Keratinocyte (primary cell): Measurements from ENCODE around the gene NIPSNAP2. TPM values are rescaled to one million over a fixed set of nuclear protein-coding genes. Genes with fewer than 3 reads are reported as not detected.

Experiments
- DNase-seq: peaks from one replicate; pipeline ENCODE4 v3.0.0-alpha.2; 2011; ENCODE audit warnings: low read depth, missing footprints, low spot score
- FAIRE-seq: peaks from 2 replicates; lab custom pipeline; 2011; peaks lifted over from hg19 to GRCh38; lab: Jason Lieb, UNC
- H2AFZ ChIP-seq: 2 replicates; pipeline ENCODE4 v1.6.0; 2012; ENCODE audit warnings: low read length, control low read depth, inconsistent platforms; ENCODE audit not compliant: control insufficient read depth
- H3K27ac ChIP-seq: 2 replicates; pipeline ENCODE4 v1.5.1; 2011; ENCODE audit warnings: low read length; ENCODE audit not compliant: control insufficient read depth, insufficient read depth
- H3K27me3 ChIP-seq: 3 replicates; pipeline ENCODE4 v1.6.0; 2011; ENCODE audit warnings: low read length; ENCODE audit not compliant: control insufficient read depth, insufficient read depth; ENCODE audit errors: extremely low read depth
- H3K36me3 ChIP-seq, 2 experiments: 2 replicates in 1 of 2; 3 replicates in 1 of 2; pipeline ENCODE4 v1.5.1; 2011; ENCODE audit warnings: low read length in 2 of 2, mild to moderate bottlenecking in 1 of 2; ENCODE audit not compliant: control insufficient read depth in 2 of 2, insufficient read depth in 2 of 2; ENCODE audit errors: extremely low read depth in 1 of 2
- H3K4me1 ChIP-seq: 3 replicates; pipeline ENCODE4 v1.5.1; 2011; ENCODE audit warnings: low read length; ENCODE audit not compliant: control insufficient read depth, insufficient read depth; ENCODE audit errors: extremely low read depth
- H3K4me2 ChIP-seq: 3 replicates; pipeline ENCODE4 v1.6.0; 2011; ENCODE audit warnings: low read depth, low read length; ENCODE audit not compliant: control insufficient read depth, insufficient read depth; ENCODE audit errors: extremely low read depth
- H3K4me3 ChIP-seq, 3 experiments: fragments of 200-600 bp in 1 of 3; sonication (generic) in 1 of 3; 2 replicates in 2 of 3; 3 replicates in 1 of 3; pipeline ENCODE4 v1.5.1; 2011 to 2016; ENCODE audit warnings: low read length in 3 of 3, mild to moderate bottlenecking in 3 of 3, control low read depth in 2 of 3, inconsistent platforms in 1 of 3, low read depth in 1 of 3, mixed read lengths in 1 of 3, mixed run types in 1 of 3, moderate library complexity in 1 of 3; ENCODE audit not compliant: control insufficient read depth in 2 of 3, insufficient read depth in 2 of 3; ENCODE audit errors: extremely low read depth in 1 of 3
- H3K79me2 ChIP-seq: 2 replicates; pipeline ENCODE4 v1.6.0; 2012; ENCODE audit warnings: low read length; ENCODE audit not compliant: control insufficient read depth, insufficient read depth
- H3K9ac ChIP-seq: 3 replicates; pipeline ENCODE4 v1.6.0; 2011; ENCODE audit warnings: low read length; ENCODE audit not compliant: control insufficient read depth, insufficient read depth; ENCODE audit errors: extremely low read depth
- H3K9me1 ChIP-seq: 3 replicates; pipeline ENCODE4 v1.6.0; 2011; ENCODE audit warnings: low read length; ENCODE audit not compliant: control insufficient read depth, insufficient read depth; ENCODE audit errors: extremely low read depth
- H3K9me3 ChIP-seq: 2 replicates; pipeline ENCODE4 v1.5.1; 2012; ENCODE audit warnings: low read depth, low read length; ENCODE audit not compliant: control insufficient read depth
- H4K20me1 ChIP-seq: 3 replicates; pipeline ENCODE4 v1.6.0; 2011; ENCODE audit warnings: low read length; ENCODE audit not compliant: control insufficient read depth, insufficient read depth; ENCODE audit errors: extremely low read depth
- EZH2 ChIP-seq: IDR thresholded peaks from one replicate; pipeline ENCODE4 v1.6.1; 2012; ENCODE audit warnings: inconsistent platforms, mild to moderate bottlenecking, low read length, moderate library complexity
- dilution Hi-C: fragments of 300-500 bp; cut with MboI; formaldehyde crosslinking; loops from one replicate; pipeline ENCODE4 v1.7.0; 2020; ENCODE audit warnings: low sequenced_read_pairs; ENCODE audit not compliant: extremely low pct_ligation_motif_present
- polyA plus RNA-seq, 5 experiments: library from polyadenylated mRNA; depleted of rRNA in 3 of 5; stranded (reverse) in 3 of 5; stranded (forward) in 1 of 5; unstranded in 1 of 5; fragments of >200 nt; gene quantifications; 1 replicate in 1 of 5; 2 replicates in 3 of 5; 3 replicates in 1 of 5; pipeline versions ENCODE4 v1.2.1 to v1.2.3, GENCODE V29; 2011 to 2012; ENCODE audit warnings: missing spikeins in 2 of 5, low read depth in 1 of 5, low replicate concordance in 1 of 5
- TF ChIP-seq, protein P1 (sequence below), 3 experiments: IDR thresholded peaks in 1 of 3; conservative IDR thresholded peaks in 1 of 3; optimal IDR thresholded peaks in 1 of 3; 2 replicates in 2 of 3; 3 replicates in 1 of 3; pipeline versions ENCODE3 to v1.5.1; 2011; ENCODE audit warnings: low read length in 3 of 3, mild to moderate bottlenecking in 3 of 3, moderate library complexity in 2 of 3, control low read depth in 1 of 3, inconsistent platforms in 1 of 3; ENCODE audit not compliant: insufficient read depth in 2 of 3; ENCODE audit errors: extremely low read depth in 1 of 3

NIPSNAP2 gene
- polyA plus RNA-seq, 1 donor (not counting 4 experiments of a cell fraction or from before 2014, with no cell fraction given), result 64.7 TPM

DNA sequence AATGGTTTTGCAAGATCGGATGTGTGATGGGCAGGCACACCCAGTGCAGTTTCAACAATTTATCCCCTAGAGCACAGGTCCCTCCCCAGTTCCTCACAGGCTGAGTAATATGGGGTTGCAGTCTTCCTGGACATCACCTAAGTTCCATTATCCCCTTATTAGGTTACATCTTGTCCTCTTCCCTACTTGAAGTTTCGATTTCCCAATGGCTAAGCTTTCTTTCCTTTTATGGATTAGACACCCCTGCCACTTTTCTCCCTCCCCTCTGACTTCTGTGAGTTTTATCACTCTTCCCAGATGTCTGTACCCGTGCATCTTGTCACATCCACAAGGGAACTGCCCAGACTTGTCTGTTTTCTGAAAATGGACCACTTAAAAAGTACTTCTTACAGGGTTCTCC is 2.4 kb upstream of the NIPSNAP2 start:
- Histone ChIP-seq H3K9ac (no peak overlapping the region), H3K4me1 (peaks cover 22% of the 10 kb centered on the region), H3K4me3 (no peak overlapping the region), H4K20me1 (no peaks in the 10 kb centered on the region), H3K36me3 (peaks cover 0 to 2% of the 10 kb centered on the region in 2 experiments), H3K9me1 (no peaks in the 10 kb centered on the region), H3K27ac (no peak overlapping the region), H3K27me3 (no peaks in the 10 kb centered on the region), H3K9me3 (no peaks in the 10 kb centered on the region), H2AFZ (peak overlapping the region; percentile 43), H3K4me2 (peak overlapping the region; percentile 27), H3K79me2 (peaks cover 2% of the 10 kb centered on the region)
- TF ChIP-seq EZH2, result no peak
- TF ChIP-seq, protein P1, sequence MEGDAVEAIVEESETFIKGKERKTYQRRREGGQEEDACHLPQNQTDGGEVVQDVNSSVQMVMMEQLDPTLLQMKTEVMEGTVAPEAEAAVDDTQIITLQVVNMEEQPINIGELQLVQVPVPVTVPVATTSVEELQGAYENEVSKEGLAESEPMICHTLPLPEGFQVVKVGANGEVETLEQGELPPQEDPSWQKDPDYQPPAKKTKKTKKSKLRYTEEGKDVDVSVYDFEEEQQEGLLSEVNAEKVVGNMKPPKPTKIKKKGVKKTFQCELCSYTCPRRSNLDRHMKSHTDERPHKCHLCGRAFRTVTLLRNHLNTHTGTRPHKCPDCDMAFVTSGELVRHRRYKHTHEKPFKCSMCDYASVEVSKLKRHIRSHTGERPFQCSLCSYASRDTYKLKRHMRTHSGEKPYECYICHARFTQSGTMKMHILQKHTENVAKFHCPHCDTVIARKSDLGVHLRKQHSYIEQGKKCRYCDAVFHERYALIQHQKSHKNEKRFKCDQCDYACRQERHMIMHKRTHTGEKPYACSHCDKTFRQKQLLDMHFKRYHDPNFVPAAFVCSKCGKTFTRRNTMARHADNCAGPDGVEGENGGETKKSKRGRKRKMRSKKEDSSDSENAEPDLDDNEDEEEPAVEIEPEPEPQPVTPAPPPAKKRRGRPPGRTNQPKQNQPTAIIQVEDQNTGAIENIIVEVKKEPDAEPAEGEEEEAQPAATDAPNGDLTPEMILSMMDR (optimal IDR thresholded peaks at IDR 0.05 in 1 of 3, IDR thresholded peaks at IDR 0.05 in 1 of 3, conservative IDR thresholded peaks at IDR 0.05 in 1 of 3; ENCODE audit: extremely low read depth in 1 of 3, insufficient read depth in 2 of 3, low read length in 3 of 3), result no peak
- FAIRE-seq (no peak), DNase-seq (no peak)
- dilution Hi-C loops, result no loop called here

DNA sequence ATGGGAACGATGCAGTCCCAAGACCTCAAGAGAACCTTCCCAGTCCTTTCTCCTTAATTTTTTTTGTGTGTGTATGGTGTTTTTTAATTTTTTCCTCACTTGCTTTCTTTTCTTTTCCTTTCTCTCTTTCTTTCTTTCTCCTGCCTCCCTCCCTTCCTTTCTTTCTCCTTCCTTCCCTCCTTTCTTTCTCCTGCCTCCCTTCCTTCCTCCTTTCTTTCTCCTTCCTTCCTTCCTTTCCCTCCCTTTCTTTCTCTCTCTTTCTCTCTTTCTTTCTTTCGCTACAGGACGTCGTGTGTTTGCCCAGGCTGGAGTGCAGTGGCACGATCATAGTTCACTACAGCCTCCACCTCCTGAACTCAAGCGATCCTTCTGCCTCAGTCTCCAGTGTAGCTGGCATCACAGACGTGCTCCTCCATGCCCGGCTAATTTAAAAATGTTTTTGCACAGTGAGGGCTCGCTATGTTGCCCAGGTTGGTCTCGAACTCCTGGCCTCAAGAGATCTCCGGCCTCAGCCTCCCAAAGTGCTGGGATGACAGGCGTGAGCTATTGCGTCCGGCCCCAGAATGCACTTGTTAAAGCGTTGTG is 709 bp upstream of the NIPSNAP2 start:
- no peak for TF ChIP-seq EZH2
- Histone ChIP-seq H3K9me3 (no peaks in the 10 kb centered on the region), H2AFZ (peak overlapping the region; percentile 65), H3K9ac (peak overlapping the region; percentile 82), H3K4me3 (peak overlapping the region; percentile 40 to 50 (median 48)), H3K27me3 (no peaks in the 10 kb centered on the region), H3K9me1 (no peaks in the 10 kb centered on the region), H3K4me1 (peaks cover 22% of the 10 kb centered on the region), H3K79me2 (peaks cover 4% of the 10 kb centered on the region), H3K4me2 (peak overlapping the region; percentile 78), H4K20me1 (no peaks in the 10 kb centered on the region), H3K36me3 (peaks cover 0 to 2% of the 10 kb centered on the region in 2 experiments), H3K27ac (no peak overlapping the region)
- DNase-seq (no peak), FAIRE-seq (no peak)
- dilution Hi-C loops, result no loop called here

DNA sequence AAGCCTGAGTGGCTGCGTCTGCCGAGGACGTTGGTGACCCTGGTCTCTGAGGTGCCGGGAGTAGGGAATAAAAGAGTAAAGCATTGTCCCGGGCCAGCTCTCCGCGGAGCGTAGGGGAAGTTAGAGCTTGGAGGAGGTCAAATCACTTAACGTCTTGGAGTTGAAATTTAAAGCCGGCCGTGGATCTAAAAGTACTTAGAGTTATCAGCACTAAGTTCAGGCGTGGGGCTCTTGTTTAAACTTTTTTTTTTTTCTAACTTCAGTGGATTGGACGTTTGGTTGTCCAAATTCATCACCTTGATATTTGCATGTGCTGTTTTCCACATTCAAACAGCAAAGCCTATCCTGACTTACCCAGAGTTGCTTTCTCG is 700 bp downstream of the NIPSNAP2 start:
- H3K27ac ChIP-seq, result peak overlapping the region; percentile 67
- H3K9me1 ChIP-seq, result no peaks in the 10 kb centered on the region
- peak overlapping the region; percentile 76 for H3K4me2 ChIP-seq
- H3K36me3 ChIP-seq, result peaks cover 0 to 2% of the 10 kb centered on the region in 2 experiments
- no peaks in the 10 kb centered on the region for H4K20me1 ChIP-seq
- peaks cover 22% of the 10 kb centered on the region for H3K4me1 ChIP-seq
- H2AFZ ChIP-seq, result peak overlapping the region; percentile 75
- peaks cover 8% of the 10 kb centered on the region for H3K79me2 ChIP-seq
- peak overlapping the region; percentile 82 for H3K9ac ChIP-seq
- H3K27me3 ChIP-seq, result no peaks in the 10 kb centered on the region
- H3K9me3 ChIP-seq, result no peaks in the 10 kb centered on the region
- FAIRE-seq, result no peak
- no peak for TF ChIP-seq EZH2
- TF ChIP-seq, protein P1 (optimal IDR thresholded peaks at IDR 0.05 in 1 of 3, IDR thresholded peaks at IDR 0.05 in 1 of 3, conservative IDR thresholded peaks at IDR 0.05 in 1 of 3; ENCODE audit: extremely low read depth in 1 of 3, insufficient read depth in 2 of 3, low read length in 3 of 3), result no peak
- no peak for DNase-seq
- dilution Hi-C loops, result no loop called here
- H3K4me3 ChIP-seq, result peak overlapping the region; percentile 47 to 82 (median 58)
